Measurements from ENCODE around the gene NAV2. TPM values are rescaled to one million over a fixed set of nuclear protein-coding genes. Genes with fewer than 3 reads are reported as not detected.
A peak's percentile ranks its signal among the peaks of the same experiment; 100 is the strongest.

The NAV2 gene
- total RNA-seq, 1 donor from 2014 or later: 44.8 TPM

- no peaks in the 10 kb centered on the region for H3K27me3 ChIP-seq
- peaks cover 8% of the 10 kb centered on the region for H3K4me1 ChIP-seq
- TF ChIP-seq, protein P1, sequence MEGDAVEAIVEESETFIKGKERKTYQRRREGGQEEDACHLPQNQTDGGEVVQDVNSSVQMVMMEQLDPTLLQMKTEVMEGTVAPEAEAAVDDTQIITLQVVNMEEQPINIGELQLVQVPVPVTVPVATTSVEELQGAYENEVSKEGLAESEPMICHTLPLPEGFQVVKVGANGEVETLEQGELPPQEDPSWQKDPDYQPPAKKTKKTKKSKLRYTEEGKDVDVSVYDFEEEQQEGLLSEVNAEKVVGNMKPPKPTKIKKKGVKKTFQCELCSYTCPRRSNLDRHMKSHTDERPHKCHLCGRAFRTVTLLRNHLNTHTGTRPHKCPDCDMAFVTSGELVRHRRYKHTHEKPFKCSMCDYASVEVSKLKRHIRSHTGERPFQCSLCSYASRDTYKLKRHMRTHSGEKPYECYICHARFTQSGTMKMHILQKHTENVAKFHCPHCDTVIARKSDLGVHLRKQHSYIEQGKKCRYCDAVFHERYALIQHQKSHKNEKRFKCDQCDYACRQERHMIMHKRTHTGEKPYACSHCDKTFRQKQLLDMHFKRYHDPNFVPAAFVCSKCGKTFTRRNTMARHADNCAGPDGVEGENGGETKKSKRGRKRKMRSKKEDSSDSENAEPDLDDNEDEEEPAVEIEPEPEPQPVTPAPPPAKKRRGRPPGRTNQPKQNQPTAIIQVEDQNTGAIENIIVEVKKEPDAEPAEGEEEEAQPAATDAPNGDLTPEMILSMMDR (IDR thresholded peaks at IDR 0.05): no peak
- ATAC-seq: no peak
- no peaks in the 10 kb centered on the region for H3K36me3 ChIP-seq
- H3K27ac ChIP-seq: no peak overlapping the region
- intact Hi-C loops (cut with DNase I): no loop called here
- no peak overlapping the region for H3K4me3 ChIP-seq
- H3K9me3 ChIP-seq: no peaks in the 10 kb centered on the region
- no peak for DNase-seq
These were observed 31.5 kb downstream of the NAV2 start for GRCh38 chr11:19744130-19744529.

DNA sequence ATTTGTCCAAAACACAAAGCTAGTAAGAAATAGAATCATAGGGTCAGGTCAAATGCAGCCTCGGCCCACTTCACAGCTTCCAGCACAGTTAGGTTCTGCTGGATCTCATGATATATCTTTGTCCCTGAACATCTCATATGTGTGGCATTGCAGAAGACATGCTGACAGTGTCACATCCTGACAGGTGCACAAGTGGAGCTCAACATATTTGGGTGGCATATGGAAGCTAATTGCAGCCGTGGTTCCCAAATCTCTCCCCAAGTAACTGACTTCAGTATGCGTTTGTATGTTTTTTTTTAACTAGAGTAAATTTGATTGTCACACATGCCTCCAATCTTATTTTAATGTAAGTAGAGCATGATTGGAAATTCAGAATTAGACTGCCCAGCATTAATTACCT, 33.4 kb downstream of the NAV2 start:
- Histone ChIP-seq H3K27ac (no peak overlapping the region), H3K4me1 (peaks cover under 1% of the 10 kb centered on the region), H3K4me3 (no peak overlapping the region), H3K36me3 (no peaks in the 10 kb centered on the region), H3K27me3 (no peaks in the 10 kb centered on the region), H3K9me3 (no peaks in the 10 kb centered on the region)
- TF ChIP-seq, protein P1 (IDR thresholded peaks at IDR 0.05): no peak
- DNase-seq (no peak), ATAC-seq (no peak)
- intact Hi-C loops (cut with DNase I): no loop called here

- Histone ChIP-seq H3K4me3 (no peak overlapping the region), H3K4me1 (no peaks in the 10 kb centered on the region), H3K9me3 (no peaks in the 10 kb centered on the region), H3K36me3 (no peaks in the 10 kb centered on the region), H3K27ac (no peak overlapping the region), H3K27me3 (no peaks in the 10 kb centered on the region)
- ATAC-seq (no peak), DNase-seq (no peak)
- TF ChIP-seq, protein P1 (IDR thresholded peaks at IDR 0.05): no peak
- intact Hi-C loops (cut with DNase I): no loop called here
These were observed 35.0 kb downstream of the NAV2 start for GRCh38 chr11:19747634-19748033.

DNA sequence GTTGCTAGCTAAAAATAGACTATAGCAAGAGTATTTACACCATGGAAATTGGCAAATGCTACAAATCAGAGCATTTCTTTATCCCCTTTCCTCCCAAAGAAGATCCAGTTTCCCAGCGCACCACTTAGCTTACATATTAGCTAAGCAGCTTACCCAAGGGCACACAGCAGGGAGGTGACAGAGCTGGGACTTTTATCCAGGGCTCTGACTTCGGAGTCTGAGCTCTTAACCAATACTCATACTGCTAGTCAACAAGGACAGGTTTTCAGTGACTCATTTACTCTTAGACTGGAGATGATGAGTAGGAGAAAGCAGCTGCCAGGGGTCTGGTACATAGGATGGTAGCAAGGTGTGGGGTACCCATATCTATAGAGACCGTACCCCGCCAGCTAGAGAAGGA, 38.4 kb downstream of the NAV2 start:
- no peaks in the 10 kb centered on the region for H3K36me3 ChIP-seq
- H3K4me3 ChIP-seq: no peak overlapping the region
- H3K4me1 ChIP-seq: no peaks in the 10 kb centered on the region
- DNase-seq: no peak
- TF ChIP-seq, protein P1 (IDR thresholded peaks at IDR 0.05): no peak
- no peaks in the 10 kb centered on the region for H3K9me3 ChIP-seq
- H3K27ac ChIP-seq: no peak overlapping the region
- no peaks in the 10 kb centered on the region for H3K27me3 ChIP-seq
- no peak for ATAC-seq
- intact Hi-C loops (cut with DNase I): no loop called here

- DNase-seq: peak; percentile 72
- no peaks in the 10 kb centered on the region for H3K27me3 ChIP-seq
- TF ChIP-seq, protein P1 (IDR thresholded peaks at IDR 0.05): no peak
- ATAC-seq: peak; percentile 93
- H3K27ac ChIP-seq: peak overlapping the region; percentile 70
- intact Hi-C loops (cut with DNase I): no loop called here
- H3K9me3 ChIP-seq: no peaks in the 10 kb centered on the region
- H3K4me3 ChIP-seq: no peak overlapping the region
- H3K36me3 ChIP-seq: no peaks in the 10 kb centered on the region
- no peaks in the 10 kb centered on the region for H3K4me1 ChIP-seq
These were observed 40.9 kb downstream of the NAV2 start for GRCh38 chr11:19753451-19754106.

Measured in upper lobe of right lung (tissue), 1 donor.